ENCODE measurements around the gene ZNF81. TPM values are rescaled to one million over a fixed set of nuclear protein-coding genes. Genes with fewer than 3 reads are reported as not detected.
A peak's percentile ranks its signal among the peaks of the same experiment; 100 is the strongest.

ZNF81 gene
- polyA plus RNA-seq (2013, experiment 1 of 2) = 5.6 TPM
- 5.8 TPM for polyA plus RNA-seq (2013, experiment 2 of 2)

GRCh38 chrX:47836164-47837072 is at the start of gene ZNF81:
TSS of gene ZNF81 (plus strand) at chrX:47836902. CDS start at chrX:47846268, 9,366 bp downstream.
- H3K56ac ChIP-seq (ENCODE audit: low read length) = peak within 1 kb of the TSS; percentile 95
- H3K4ac ChIP-seq (ENCODE audit: low read depth, low read length) = no peak within 1 kb of the TSS
- peaks cover 3% of the 10 kb centered on the region for H3K79me2 ChIP-seq (ENCODE audit: control insufficient read depth, insufficient read depth, low read length)
- H2BK15ac ChIP-seq (replicated peaks; ENCODE audit: low read depth) = no peak within 1 kb of the TSS
- no peaks in the 10 kb centered on the region for H3K79me1 ChIP-seq (ENCODE audit: low read length)
- H3K4me1 ChIP-seq (ENCODE audit: control insufficient read depth, low read depth, low read length) = no peaks in the 10 kb centered on the region
- no CpG with 5 or more reads among the region's 41 CpGs for WGBS (ENCODE audit: extremely low coverage, insufficient coverage, low lambda C conversion rate)
- peak within 1 kb of the TSS; percentile 73 for H3K27ac ChIP-seq (ENCODE audit: low read depth, low read length)
- no peak within 1 kb of the TSS for H3K23ac ChIP-seq (ENCODE audit: low read length)
- peak within 1 kb of the TSS; percentile 61 for H3K4me3 ChIP-seq (ENCODE audit: low read length)
- H3K27me3 ChIP-seq (ENCODE audit: insufficient read depth, low read length, poor library complexity) = no peaks in the 10 kb centered on the region
- no peak within 1 kb of the TSS for H4K8ac ChIP-seq (ENCODE audit: low read depth, low read length)
- peak within 1 kb of the TSS; percentile 56 for H4K5ac ChIP-seq (ENCODE audit: low read length)
- H3K4me2 ChIP-seq (ENCODE audit: low read length) = peak within 1 kb of the TSS; percentile 36
- peak; percentile 98 for DNase-seq
- no peaks in the 10 kb centered on the region for H3K36me3 ChIP-seq (ENCODE audit: control insufficient read depth, insufficient read depth, low read length)
- H2AK5ac ChIP-seq (ENCODE audit: low read length) = no peak within 1 kb of the TSS
- H2BK5ac ChIP-seq (ENCODE audit: low read length) = peak within 1 kb of the TSS; percentile 84
- H3K9ac ChIP-seq (ENCODE audit: low read length) = peak within 1 kb of the TSS; percentile 74
- peak within 1 kb of the TSS; percentile 92 for H3K18ac ChIP-seq (ENCODE audit: low read length)
- H2BK120ac ChIP-seq (ENCODE audit: low read depth, low read length) = no peak within 1 kb of the TSS

DNA sequence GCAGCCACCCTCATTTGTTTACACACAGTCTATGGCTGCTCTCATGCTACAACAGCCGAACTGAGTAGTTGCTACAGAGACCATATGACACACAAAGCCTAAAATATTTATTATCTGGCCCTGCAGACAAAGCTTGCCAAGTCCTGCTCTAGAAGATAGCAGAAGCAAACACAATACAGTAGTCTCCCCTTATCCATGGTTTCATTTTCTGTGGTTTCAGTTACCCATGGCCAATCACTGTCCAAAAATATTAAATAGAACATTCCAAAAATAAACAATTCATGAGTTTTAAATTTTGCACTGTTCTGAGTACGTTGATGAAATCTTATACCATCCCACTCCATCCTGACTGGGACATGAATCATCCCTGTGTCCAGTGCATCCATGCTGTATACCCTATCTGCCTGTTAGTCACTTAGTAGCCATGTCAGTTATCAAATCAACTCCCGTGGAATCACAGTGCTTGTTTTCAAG is 40.2 kb upstream of the ZNF81 start:
- Histone ChIP-seq H2BK120ac (ENCODE audit: low read depth, low read length) (no peak overlapping the region), H3K9ac (ENCODE audit: low read length) (no peak overlapping the region), H3K79me2 (ENCODE audit: control insufficient read depth, insufficient read depth, low read length) (no peaks in the 10 kb centered on the region), H4K8ac (ENCODE audit: low read depth, low read length) (no peak overlapping the region), H2AK5ac (ENCODE audit: low read length) (no peak overlapping the region), H3K27me3 (ENCODE audit: insufficient read depth, low read length, poor library complexity) (no peaks in the 10 kb centered on the region), H3K27ac (ENCODE audit: low read depth, low read length) (no peak overlapping the region), H3K36me3 (ENCODE audit: control insufficient read depth, insufficient read depth, low read length) (no peaks in the 10 kb centered on the region), H2BK15ac (replicated peaks; ENCODE audit: low read depth) (no peak overlapping the region), H2BK5ac (ENCODE audit: low read length) (no peak overlapping the region), H3K23ac (ENCODE audit: low read length) (no peak overlapping the region), H3K79me1 (ENCODE audit: low read length) (no peaks in the 10 kb centered on the region), H3K4me3 (ENCODE audit: low read length) (no peak overlapping the region), H4K5ac (ENCODE audit: low read length) (no peak overlapping the region), H3K56ac (ENCODE audit: low read length) (no peak overlapping the region), H3K18ac (ENCODE audit: low read length) (no peak overlapping the region), H3K4me2 (ENCODE audit: low read length) (no peak overlapping the region), H3K4me1 (ENCODE audit: control insufficient read depth, low read depth, low read length) (no peaks in the 10 kb centered on the region), H3K4ac (ENCODE audit: low read depth, low read length) (no peak overlapping the region)
- no peak for DNase-seq
- no CpG with 5 or more reads among the region's 3 CpGs for WGBS (ENCODE audit: extremely low coverage, insufficient coverage, low lambda C conversion rate)

DNA sequence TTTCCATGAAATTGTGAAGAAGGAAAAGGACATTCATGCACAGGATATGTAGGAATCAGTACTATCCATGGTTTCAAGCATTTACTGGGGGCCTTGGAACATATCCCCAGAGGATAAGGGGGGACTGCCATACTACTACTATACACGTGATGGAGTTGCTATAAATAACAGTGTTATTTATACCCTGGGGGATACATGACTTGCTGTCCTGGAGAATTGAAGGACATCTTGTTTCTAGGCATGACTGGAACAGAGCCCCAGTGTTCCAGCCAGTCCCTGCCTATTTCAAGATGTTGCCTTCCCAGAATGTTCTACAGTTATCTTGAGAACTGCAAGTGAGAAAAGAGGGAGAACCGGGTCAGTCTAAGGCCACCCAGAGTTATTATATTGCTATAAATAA is 39.6 kb upstream of the ZNF81 start:
- Histone ChIP-seq H2BK120ac (ENCODE audit: low read depth, low read length) (no peak overlapping the region), H3K36me3 (ENCODE audit: control insufficient read depth, insufficient read depth, low read length) (no peaks in the 10 kb centered on the region), H3K9ac (ENCODE audit: low read length) (no peak overlapping the region), H3K27ac (ENCODE audit: low read depth, low read length) (no peak overlapping the region), H3K79me1 (ENCODE audit: low read length) (no peaks in the 10 kb centered on the region), H3K4ac (ENCODE audit: low read depth, low read length) (no peak overlapping the region), H3K4me2 (ENCODE audit: low read length) (no peak overlapping the region), H3K23ac (ENCODE audit: low read length) (no peak overlapping the region), H3K4me3 (ENCODE audit: low read length) (no peak overlapping the region), H3K4me1 (ENCODE audit: control insufficient read depth, low read depth, low read length) (no peaks in the 10 kb centered on the region), H4K8ac (ENCODE audit: low read depth, low read length) (no peak overlapping the region), H4K5ac (ENCODE audit: low read length) (no peak overlapping the region), H3K18ac (ENCODE audit: low read length) (no peak overlapping the region), H2AK5ac (ENCODE audit: low read length) (no peak overlapping the region), H3K56ac (ENCODE audit: low read length) (no peak overlapping the region), H3K79me2 (ENCODE audit: control insufficient read depth, insufficient read depth, low read length) (no peaks in the 10 kb centered on the region), H2BK15ac (replicated peaks; ENCODE audit: low read depth) (no peak overlapping the region), H2BK5ac (ENCODE audit: low read length) (no peak overlapping the region), H3K27me3 (ENCODE audit: insufficient read depth, low read length, poor library complexity) (no peaks in the 10 kb centered on the region)
- DNase-seq = no peak
- no CpG with 5 or more reads among the region's 2 CpGs for WGBS (ENCODE audit: extremely low coverage, insufficient coverage, low lambda C conversion rate)

DNA sequence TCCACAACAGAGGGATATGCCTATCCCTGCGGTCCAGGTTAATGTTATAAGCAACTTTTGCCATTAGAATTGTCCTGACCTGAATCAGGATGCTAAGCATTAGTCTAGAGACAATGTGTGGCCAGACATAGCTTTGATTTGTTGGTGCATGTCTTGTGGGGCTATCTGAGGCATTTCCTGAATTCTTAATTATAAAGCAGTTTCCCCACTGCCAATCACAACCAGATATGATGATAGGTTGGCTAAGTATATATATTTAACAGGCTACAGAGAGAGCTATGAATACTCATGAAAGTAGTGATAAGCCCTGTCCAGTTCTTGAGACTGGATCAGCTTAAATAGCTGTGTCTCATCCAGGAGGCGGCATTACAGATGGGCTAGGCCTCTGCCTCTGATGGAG is 37.8 kb upstream of the ZNF81 start:
- WGBS (ENCODE audit: extremely low coverage, insufficient coverage, low lambda C conversion rate) = no CpG with 5 or more reads among the region's 2 CpGs
- no peak overlapping the region for H4K5ac ChIP-seq (ENCODE audit: low read length)
- no peaks in the 10 kb centered on the region for H3K27me3 ChIP-seq (ENCODE audit: insufficient read depth, low read length, poor library complexity)
- H3K18ac ChIP-seq (ENCODE audit: low read length) = no peak overlapping the region
- H2AK5ac ChIP-seq (ENCODE audit: low read length) = no peak overlapping the region
- no peaks in the 10 kb centered on the region for H3K36me3 ChIP-seq (ENCODE audit: control insufficient read depth, insufficient read depth, low read length)
- no peak overlapping the region for H3K4me2 ChIP-seq (ENCODE audit: low read length)
- no peaks in the 10 kb centered on the region for H3K4me1 ChIP-seq (ENCODE audit: control insufficient read depth, low read depth, low read length)
- no peak overlapping the region for H4K8ac ChIP-seq (ENCODE audit: low read depth, low read length)
- no peak overlapping the region for H2BK5ac ChIP-seq (ENCODE audit: low read length)
- no peaks in the 10 kb centered on the region for H3K79me2 ChIP-seq (ENCODE audit: control insufficient read depth, insufficient read depth, low read length)
- H3K23ac ChIP-seq (ENCODE audit: low read length) = no peak overlapping the region
- no peak overlapping the region for H3K56ac ChIP-seq (ENCODE audit: low read length)
- no peak overlapping the region for H3K9ac ChIP-seq (ENCODE audit: low read length)
- H2BK120ac ChIP-seq (ENCODE audit: low read depth, low read length) = no peak overlapping the region
- H3K4me3 ChIP-seq (ENCODE audit: low read length) = no peak overlapping the region
- H3K27ac ChIP-seq (ENCODE audit: low read depth, low read length) = no peak overlapping the region
- no peak overlapping the region for H3K4ac ChIP-seq (ENCODE audit: low read depth, low read length)
- DNase-seq = no peak
- H3K79me1 ChIP-seq (ENCODE audit: low read length) = no peaks in the 10 kb centered on the region
- no peak overlapping the region for H2BK15ac ChIP-seq (replicated peaks; ENCODE audit: low read depth)

DNA sequence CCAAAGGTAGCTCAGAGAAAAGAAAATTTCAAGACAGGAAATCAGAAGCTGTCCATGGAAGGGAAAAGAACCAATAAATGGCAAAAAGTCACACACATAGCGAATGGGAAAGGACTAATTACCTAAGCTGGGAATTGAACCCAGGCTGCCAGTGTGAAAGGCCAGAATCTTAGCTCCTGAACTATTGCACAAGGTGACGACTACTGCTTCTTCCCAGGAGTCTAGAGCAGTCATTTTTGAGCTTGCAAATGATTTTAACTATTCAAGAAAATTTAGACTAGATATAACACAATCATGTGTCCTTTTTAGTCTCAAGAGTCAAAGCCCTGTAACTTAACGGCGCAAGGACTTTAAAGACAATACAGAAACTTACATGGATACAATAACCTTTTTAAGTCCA is 34.1 kb upstream of the ZNF81 start:
- no peaks in the 10 kb centered on the region for H3K79me2 ChIP-seq (ENCODE audit: control insufficient read depth, insufficient read depth, low read length)
- no peaks in the 10 kb centered on the region for H3K36me3 ChIP-seq (ENCODE audit: control insufficient read depth, insufficient read depth, low read length)
- no peak overlapping the region for H4K8ac ChIP-seq (ENCODE audit: low read depth, low read length)
- H3K27me3 ChIP-seq (ENCODE audit: insufficient read depth, low read length, poor library complexity) = no peaks in the 10 kb centered on the region
- DNase-seq = no peak
- H2AK5ac ChIP-seq (ENCODE audit: low read length) = no peak overlapping the region
- no peak overlapping the region for H3K4me2 ChIP-seq (ENCODE audit: low read length)
- no peak overlapping the region for H3K23ac ChIP-seq (ENCODE audit: low read length)
- H3K56ac ChIP-seq (ENCODE audit: low read length) = no peak overlapping the region
- H3K4me1 ChIP-seq (ENCODE audit: control insufficient read depth, low read depth, low read length) = no peaks in the 10 kb centered on the region
- H3K4me3 ChIP-seq (ENCODE audit: low read length) = no peak overlapping the region
- no peak overlapping the region for H3K4ac ChIP-seq (ENCODE audit: low read depth, low read length)
- H4K5ac ChIP-seq (ENCODE audit: low read length) = no peak overlapping the region
- H2BK120ac ChIP-seq (ENCODE audit: low read depth, low read length) = no peak overlapping the region
- H2BK5ac ChIP-seq (ENCODE audit: low read length) = no peak overlapping the region
- no peak overlapping the region for H3K18ac ChIP-seq (ENCODE audit: low read length)
- no peak overlapping the region for H2BK15ac ChIP-seq (replicated peaks; ENCODE audit: low read depth)
- H3K9ac ChIP-seq (ENCODE audit: low read length) = no peak overlapping the region
- no CpG with 5 or more reads among the region's 4 CpGs for WGBS (ENCODE audit: extremely low coverage, insufficient coverage, low lambda C conversion rate)
- no peak overlapping the region for H3K27ac ChIP-seq (ENCODE audit: low read depth, low read length)
- no peaks in the 10 kb centered on the region for H3K79me1 ChIP-seq (ENCODE audit: low read length)
